Umbilical cord (tissue), 2 donors: ENCODE results near the gene CEP43. TPM values are rescaled to one million over a fixed set of nuclear protein-coding genes. Genes with fewer than 3 reads are reported as not detected.

Source experiments
- DNase-seq: peaks from one replicate; pipeline ENCODE4 v3.0.0-alpha.2; 2015; ENCODE audit warnings: low spot score
- total RNA-seq: library from RNA; depleted of rRNA; stranded (reverse); fragments of >200 nt; gene quantifications from one replicate; pipeline ENCODE4 v1.2.3, GENCODE V29; 2014; ENCODE audit warnings: low replicate concordance; ENCODE audit not compliant: insufficient read depth

The CEP43 gene, protein sequence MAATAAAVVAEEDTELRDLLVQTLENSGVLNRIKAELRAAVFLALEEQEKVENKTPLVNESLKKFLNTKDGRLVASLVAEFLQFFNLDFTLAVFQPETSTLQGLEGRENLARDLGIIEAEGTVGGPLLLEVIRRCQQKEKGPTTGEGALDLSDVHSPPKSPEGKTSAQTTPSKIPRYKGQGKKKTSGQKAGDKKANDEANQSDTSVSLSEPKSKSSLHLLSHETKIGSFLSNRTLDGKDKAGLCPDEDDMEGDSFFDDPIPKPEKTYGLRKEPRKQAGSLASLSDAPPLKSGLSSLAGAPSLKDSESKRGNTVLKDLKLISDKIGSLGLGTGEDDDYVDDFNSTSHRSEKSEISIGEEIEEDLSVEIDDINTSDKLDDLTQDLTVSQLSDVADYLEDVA
- total RNA-seq = 14.4 TPM

DNA sequence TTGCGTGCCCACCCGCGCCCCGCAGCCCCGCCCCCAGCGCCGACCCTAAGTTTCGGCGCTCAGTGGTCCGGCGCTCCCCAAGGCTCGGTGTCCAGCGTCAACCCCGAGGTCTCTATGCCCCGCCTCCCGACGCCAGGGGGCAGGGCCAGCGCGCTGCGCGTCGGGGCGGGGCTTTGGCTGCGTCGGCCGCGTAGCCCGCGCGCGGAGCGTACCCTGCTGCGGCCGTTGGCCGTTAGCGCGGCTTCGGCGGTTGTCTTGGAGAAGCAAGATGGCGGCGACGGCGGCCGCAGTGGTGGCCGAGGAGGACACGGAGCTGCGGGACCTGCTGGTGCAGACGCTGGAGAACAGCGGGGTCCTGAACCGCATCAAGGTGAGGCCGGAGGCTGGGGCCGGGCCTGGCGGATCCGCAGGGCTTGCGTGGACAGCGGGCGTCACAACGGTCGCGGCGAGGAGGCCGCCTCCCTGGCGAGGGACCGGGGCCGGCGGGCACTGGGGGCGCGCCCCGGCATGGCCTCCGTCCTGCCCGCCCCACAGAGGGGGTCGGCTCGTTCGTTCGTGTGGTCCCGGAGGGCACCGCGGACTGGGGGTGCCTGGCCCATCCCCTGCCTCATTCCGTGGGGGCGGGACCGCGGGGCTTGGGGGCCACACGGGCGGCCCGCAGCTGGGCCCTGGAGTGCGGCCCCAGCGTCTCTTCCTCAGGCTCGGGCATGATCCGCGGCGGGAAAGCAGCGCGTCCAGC lies at the start of gene CEP43:
CEP43 (plus strand) TSS at position 253 of the 739 bp plus-strand sequence; CDS start at position 269, 16 bp downstream.
- peak; percentile 98 for DNase-seq

DNA sequence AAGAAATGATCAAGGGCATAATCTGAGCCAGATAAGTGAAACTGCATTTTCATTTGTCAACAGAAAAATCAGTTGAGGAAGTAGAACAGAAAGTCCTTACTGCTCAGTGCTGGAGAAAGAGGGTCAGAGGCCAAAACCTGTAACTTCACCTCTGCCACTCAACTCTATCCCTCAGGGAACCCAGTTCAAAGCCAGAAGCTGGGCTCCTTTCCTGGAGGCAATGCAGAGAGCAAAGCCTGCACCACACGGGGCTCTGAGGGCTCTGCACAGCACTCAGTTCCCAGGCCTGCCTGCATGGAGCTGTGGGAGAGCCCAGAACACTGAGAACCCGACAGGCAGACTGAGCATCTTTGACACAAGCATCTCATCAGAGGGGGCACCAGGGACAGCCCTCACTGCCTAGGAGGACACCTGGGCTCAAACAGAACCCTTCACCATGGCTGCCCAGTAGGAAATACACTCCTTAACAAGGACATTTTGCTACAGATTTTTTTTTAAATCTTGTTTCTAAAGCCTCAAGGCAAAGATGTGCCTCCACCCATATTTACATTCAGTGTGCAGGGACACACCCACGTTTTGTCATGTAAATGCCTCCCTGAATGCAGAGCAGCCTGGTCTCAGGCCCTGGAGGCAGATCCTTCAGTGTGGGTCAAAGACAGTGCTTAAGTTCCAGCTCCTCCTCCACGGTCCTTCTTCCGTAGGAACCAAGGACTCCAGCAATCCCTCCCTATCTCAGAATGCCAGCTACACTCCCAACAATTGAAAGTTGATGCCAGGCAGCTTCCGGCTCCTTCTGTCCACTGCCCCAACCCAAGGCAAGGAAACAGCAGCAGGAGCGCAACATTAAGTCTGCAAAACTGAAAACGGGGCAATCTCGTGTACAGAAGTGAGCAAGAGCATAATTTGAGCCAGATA lies 49.4 kb upstream of the CEP43 start:
- no peak for DNase-seq

DNA sequence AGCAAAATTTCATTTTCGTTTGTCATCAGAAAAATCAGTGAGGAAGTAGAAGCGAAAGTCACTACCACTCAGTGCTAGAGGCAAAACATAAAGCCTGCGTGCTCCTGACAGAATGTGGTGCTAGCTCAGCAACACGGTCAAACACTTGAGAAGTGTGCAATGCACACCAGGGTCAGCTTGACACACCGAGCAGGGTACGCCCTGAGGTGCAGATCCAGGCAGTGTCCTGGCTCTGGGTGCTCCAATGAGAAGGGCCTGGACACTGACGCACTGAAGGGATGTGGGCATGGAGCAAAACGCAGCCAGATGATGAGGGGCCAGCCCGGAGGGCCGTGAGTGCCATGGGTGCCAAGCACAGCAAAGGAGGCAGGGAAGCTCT lies 48.8 kb upstream of the CEP43 start:
- DNase-seq = no peak

DNA sequence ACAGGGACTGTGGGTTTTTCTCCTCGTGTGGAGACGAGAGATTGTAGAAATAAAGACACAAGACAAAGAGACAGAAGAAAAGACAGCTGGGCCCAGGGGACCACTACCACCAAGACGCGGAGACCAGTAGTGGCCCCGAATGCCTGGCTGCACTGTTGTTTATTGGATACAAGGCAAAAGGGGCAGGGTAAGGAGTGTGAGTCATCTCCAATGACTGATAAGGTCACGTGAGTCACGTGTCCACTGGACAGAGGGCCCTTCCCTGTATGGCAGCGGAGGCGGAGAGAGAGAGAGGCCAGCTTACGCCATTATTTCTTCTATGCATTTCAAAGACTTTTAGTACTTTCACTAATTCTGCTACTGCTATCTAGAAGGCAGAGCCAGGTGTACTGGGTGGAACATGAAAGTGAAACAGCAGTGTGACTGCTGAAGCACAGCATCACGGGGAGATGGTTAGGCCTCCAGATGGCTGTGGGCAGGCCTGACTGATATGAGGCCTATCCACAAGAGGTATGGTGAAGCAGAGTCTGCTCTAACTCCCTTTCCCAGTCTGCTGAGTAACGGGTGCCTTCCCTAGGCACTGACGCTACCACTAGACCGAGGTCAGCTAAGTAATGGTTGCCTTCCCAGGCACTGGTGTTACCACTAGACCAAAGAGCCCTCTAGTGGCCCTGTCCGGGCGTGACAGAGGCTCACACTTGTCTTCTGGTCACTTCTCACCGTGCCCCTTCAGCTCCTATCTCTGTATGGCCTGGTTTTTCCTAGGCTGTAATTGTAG lies 48.1 kb upstream of the CEP43 start:
- peak; percentile 37 for DNase-seq

DNA sequence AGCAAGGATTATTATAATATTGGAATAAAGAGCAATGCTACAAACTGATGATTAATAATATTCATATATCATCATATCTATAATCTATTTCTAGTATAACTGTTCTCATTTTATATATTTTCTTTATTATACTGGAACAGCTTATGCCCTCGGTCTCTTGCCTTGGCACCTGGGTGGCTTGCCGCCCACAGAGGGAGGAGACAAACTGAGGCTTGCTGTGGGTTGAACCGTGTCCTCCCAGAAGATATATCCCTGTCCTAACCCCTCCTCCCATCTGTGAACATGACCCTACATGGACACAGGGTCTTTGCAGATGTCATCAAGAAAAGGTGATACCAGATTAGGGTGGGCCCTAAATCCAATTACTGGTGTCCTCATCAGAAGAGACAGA lies 47.5 kb upstream of the CEP43 start:
- DNase-seq = no peak

DNA sequence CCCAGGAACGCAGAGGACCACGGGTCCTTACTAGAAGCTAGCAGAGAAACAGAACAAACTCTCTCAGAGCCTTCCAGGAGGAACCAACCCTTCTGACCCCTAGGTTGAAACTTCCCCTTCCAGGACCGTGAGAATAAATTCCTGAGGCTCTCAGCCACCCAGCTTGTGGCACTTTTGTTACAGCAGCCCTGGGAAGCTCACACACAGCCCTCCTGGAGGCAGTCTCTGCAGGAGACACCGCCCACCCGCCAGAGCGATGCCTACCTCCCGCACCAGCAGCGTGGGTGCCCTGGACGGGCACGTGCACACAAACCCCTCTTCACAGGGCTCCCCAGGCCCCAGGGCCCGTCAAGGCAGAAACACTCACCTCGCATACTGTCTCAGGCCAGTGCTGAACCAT lies 47.1 kb upstream of the CEP43 start:
- no peak for DNase-seq

DNA sequence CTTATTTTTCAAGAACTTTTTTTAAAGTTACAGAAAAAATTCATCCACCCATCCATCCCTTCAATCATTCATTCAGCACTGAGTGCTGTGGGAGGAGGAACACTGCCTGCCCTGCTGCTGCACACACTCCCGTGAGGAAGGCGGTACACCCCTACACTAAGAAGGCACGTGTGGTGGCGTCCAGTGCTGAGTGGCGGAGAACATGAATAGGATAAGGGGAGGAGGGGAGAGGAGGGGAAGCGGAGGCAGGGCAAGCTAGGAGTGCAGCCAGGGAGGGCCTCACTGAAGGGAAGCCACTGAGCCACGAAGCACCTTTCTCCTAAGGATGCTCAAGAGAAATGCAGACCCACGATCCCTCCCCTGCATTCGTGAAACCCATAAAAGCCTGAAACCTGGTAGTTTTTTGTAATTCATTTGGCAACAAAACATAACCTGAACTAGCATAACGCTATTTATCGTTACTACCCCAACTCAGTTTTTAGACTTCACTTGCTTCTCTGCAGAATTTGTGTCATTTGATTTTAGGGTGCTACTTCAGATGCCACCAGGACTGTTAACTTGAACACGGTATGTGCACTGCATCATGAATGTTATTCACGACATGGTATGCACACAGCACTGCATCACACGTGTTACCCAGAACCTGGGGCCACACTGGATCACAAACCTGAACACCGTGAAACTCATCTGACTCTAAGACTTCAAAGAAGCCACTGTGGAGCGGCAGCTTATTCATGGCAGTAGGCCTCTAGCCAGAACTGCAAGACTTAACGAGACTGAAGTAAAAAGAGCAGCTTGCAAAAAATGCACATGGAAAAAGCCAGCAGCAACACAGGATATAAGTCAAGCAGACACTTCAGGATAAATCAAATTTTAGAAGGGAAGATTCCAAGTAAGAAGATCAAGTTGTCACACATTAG lies 46.4 kb upstream of the CEP43 start:
- DNase-seq = peak; percentile 65

DNA sequence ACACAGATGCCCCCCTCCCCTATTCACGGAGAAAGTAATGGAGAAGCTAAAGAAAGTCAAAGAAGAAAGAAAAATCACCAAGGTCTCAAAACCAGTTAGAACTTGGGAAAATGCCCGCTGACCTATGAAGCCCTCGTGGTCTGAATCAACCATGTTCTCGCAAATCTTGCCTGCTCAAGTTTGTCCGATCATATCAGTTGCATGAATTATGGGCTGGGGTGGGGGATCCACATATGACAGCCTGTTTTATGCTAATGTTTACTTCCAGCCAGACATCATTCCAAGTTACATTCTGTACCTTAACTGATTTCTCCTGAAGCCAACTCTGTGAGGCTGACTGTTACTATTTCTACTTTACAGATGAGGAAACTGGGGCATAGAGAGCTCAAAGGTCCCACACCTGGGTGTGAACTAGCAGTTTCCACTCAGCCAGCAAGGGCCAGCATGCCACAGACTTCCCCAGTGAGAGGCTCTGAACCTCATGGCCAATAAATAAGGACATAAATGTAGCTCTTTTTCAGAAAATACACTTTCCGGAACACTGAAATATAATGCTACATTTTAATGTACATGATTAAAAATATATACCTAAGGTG lies 45.0 kb upstream of the CEP43 start:
- no peak for DNase-seq

DNA sequence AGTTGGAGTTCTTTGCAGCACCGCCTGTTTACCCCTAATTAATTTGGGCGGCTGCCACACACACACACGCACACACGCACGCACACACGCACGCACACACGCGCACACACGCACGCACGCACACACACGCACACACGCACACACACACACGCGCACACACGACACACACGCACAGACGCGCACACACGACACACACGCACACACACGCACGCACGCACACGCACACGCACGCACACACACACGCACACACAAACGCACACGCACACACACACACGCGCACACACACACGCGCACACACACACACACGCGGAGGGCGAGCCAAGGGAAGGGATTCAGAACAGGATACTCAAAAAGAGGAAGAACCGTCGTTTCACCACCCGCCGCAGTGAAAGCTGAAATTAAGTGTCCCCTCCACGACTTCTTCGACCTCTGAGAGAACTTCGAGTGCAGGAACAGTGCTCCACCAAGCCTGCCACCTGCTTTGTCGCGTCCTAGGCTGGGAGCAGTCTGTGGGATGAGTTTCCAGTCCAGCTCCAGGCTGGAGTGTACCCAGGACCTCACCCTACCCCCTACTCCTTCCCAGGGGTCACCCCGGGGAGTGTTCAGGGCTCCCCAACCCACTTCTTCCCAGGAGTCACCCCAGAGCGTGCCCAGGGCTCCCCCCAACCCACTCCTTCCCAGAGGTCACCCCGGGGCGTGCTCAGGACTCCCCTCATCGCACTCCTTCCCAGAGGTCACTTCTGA lies 43.9 kb upstream of the CEP43 start:
- no peak for DNase-seq

DNA sequence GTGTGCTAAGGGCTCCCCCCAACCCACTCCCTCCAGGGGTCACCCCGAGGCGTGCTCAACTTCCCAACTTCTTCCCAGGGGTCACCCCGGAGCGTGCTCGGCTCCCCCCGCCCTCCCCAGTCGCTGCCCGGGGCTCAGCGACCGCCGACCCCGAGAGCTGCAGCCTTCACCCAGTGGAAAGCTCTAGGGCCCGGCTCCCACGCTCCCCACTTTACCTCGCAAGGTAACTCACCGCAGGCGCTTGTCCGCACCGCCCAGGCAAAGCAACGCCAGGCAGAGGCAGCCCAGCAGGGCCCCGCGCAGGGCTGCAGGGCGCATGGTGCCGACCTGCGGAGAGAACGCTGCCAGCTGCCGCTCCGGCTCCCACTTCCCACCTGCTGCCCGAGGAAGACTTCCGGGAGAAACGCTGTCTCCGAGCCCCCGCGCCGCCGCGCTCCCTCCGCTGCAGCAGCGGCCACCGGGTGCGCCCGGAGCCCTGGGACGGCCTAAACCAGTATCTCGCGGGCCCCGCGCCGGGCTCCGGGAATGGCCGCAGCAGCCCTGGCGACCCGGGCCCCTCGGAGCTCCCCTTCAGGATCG lies 43.2 kb upstream of the CEP43 start:
- DNase-seq = no peak

DNA sequence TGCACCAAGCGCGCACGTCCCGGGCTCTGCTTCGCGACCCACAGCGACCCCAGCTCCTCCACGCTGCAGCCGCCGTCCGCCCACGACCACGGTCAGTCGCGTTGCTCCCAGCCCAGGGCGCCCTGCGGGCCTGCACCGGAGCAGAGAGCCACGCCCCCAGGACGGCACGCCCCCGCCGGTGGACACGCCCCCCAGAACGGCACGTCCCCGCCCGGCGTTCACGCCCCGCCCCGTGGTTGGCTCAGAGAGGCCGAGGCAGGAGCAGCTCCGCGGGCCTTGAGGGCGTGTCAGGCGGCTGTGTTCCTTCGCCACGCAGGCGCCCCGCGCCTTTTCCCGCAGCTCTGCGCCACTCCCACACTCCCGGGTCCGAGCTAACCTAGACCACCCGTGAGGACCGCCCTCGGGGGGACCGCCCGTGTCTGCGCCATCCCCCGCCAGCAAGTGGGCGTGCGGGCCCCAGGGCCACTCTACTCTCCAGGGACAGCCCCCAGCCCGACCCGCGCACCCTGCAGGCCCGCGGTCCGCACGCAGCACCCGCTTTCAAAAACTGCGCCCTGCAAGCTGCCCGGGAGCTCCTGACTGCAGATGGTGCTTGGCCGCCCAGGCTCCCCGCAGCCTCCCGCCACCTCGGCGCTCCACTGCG lies 42.6 kb upstream of the CEP43 start, which contains the start of gene RNASET2:
RNASET2 (minus strand) TSS at position 107 of the 643 bp plus-strand sequence. CDS start 368 bp downstream, outside the sequence.
- peak; percentile 97 for DNase-seq

DNA sequence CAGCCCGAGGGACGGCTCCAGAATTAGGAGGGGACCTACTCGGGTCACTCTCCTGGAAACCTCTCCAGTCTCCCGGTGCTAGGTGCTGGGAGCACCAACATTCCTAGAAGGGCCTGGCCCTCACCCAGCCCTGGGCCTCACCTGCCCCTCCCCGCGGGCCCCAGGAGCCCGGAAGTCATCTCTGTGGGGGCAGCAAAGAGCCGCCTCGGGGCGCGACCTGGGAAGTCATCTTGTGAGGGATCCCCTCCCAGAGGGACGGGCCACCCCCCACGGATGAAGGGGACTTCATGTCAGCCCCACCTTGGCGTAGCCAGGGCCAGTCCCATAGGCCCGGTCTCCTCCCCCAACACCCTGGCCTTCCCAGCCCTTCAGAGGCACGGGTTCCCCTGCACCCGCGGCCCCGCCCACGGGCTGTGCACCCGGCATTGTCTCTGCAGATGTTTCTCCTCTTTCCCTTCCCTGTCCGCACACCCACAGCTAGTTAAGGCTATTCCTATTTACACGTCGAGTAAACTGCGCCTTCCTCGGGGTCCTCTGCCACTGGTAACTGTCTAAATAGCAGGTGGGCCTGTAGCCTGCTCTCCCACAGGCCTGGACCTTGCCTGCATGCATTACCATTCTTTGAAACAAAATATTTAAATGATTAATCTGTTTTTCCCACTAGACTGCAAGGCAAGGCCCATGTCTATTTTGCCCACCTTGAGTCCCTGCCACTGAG lies 42.0 kb upstream of the CEP43 start:
- DNase-seq = peak; percentile 76

DNA sequence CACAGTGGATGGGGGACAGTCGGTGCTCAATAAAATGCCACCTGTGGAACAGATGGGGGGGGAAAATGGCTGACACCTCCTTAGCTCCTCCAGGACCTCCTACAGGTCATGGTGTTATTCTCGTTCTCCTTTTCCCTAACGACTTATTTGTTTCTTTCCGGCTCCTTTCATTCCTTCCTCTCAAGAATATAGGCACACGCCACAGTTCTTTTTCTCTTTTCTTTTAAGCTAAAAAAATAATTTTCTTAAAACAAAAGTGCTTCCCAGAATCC lies 41.5 kb upstream of the CEP43 start:
- no peak for DNase-seq

DNA sequence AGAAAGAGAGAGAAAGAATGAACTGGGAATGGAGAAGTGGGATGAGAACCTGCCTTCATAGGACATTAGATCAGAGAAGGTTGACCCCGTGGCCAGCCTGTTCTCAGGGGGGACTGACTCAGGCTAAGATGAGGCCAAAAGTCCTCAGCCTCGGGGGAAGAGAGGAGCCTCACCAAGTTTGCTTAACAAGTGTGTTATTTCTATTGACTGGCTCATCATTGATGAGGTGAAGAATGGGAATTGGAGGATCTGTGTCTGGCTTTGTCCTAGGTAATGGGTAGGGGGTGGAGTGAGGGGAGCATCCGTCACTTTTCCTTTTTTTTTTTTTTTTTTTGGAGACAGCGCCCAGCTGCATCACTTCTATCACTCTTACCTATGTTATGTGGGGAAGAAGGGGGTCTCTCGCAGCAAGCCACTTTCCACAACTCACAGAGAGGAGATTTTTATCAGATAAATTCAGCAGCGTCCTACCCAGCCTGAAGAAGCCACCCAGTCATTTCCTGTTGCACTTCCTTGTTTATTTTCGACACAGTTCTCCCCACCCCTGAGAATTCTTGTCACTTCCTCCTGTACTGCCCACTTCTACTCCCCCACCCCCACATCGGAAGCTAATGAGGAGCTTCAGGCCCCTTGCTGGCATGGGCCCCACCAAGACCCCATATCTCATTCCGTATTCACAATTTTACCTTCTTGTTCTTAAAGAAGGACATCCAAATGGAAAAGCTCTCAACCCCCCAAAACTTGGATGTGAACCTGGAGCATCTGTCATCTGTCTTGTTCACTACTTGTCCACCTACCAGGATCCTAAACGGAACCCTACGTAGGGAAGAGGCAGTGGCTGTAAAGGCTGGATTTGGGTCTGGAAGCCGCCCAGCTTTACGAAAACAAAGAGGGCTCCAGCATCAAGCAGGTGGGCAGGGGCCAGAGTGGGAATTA lies 40.0 kb upstream of the CEP43 start:
- DNase-seq = peak; percentile 36

DNA sequence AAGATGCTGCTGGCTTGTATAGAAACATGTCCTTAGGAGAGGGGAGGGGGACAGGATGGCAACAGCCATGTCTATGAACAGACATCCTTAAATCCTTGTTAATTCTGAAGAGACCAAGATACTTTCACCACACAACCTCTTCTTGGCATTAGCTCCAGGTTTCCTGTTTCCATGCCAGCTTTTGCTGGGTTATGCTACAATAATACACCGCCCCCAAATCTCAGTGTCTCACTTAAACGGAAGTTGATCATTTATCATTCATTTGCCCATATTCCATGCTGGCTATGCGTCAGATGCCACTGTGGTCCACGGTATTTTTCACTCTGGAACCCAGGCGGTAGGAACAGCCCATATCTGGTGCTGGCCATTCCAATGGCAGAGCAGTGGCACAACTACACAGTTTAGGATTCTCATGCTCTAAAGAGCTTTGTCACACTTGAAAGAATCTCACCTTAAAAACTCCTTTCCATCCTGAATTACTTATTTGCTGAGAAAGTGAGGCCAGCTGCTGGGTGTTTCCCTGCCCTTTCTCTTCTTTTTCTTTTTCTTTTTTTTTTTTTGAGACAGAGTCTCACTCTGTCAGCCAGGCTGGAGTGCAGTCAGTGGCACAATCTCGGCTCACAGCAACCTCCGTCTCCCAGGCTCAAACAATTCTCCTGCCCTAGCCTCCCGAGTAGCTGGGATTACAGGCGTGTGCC lies 39.1 kb upstream of the CEP43 start:
- no peak for DNase-seq

DNA sequence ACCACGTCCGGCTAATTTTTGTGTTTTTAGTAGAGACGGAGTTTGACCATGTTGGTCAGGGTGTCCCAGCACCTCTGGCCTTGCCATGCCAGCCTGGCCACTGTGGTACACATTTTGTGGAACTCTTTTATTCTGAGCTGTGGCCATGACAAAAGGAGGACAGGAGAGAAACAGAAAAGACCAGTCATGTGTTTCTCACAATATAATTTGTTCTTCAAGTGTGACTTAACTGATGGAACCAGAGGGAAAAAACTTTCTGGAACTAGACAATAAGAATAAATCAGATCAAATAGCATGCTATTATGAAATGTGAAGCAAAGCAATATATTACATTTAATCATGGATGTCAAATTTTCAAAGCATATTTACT lies 38.6 kb upstream of the CEP43 start:
- DNase-seq = no peak
